Esophagus muscularis mucosa (tissue), 2 donors: Measurements from ENCODE around the gene HCFC1.

ENCODE experiments used
- POLR2A ChIP-seq: fragments of 450-650 bp; IDR thresholded peaks from one replicate; pipeline ENCODE4 v1.6.1; 2017; ENCODE audit warnings: antibody characterized with exemption, moderate library complexity, mild to moderate bottlenecking, low read depth
- POLR2AphosphoS5 ChIP-seq, 2 donors: sonication (generic); formaldehyde crosslinking; IDR thresholded peaks; one replicate each; pipeline ENCODE4 v1.6.1; 2017; ENCODE audit warnings: antibody characterized with exemption in 2 of 2

- TF ChIP-seq POLR2AphosphoS5 (IDR thresholded peaks at IDR 0.05) (no peak), POLR2A (no peak)
These were observed 37.4 kb downstream of the HCFC1 start for GRCh38 chrX:153934148-153934761.
